Measurements from ENCODE around the gene SLC12A8.

The SLC12A8 gene

DNA sequence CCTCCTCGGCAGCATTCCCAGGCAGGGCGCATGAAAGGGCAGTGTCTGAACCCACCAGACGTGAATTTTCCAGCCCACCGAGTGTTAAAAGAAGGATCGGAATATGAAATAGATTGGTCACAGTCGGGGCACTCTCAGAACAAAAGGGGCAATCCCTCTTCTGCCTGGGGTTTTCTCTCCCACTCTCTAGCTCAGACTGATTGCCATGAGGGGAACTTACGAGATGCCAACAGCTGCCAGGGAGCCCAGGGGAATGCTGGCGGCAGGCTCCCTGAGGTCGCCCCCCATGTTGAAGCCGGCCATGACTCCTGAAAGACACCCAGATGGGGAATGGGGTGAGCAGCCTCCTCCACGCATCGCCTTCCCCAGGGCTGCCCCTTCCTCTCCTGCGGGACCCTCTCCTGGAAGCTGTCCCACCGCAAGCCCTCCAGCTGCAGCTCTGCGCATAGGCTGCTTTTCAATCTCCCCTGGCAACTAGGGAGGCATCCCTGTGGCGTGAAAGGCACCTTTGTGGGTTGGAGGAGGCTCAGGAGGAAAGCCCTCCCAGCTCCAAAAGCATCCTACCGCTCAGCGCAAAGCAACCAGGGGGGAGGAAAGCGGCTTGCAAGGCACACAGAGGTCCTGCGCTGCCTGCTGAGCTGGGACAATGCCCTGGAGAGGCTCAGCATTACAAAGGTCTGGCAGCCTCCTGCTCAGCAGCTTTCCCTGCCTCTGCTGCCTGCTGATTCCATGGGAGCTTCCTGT, 92.0 kb downstream of the SLC12A8 start:
- no peak overlapping the region for H3K4me3 ChIP-seq (ENCODE audit: low read depth, low read length)
- TF ChIP-seq, protein P1, sequence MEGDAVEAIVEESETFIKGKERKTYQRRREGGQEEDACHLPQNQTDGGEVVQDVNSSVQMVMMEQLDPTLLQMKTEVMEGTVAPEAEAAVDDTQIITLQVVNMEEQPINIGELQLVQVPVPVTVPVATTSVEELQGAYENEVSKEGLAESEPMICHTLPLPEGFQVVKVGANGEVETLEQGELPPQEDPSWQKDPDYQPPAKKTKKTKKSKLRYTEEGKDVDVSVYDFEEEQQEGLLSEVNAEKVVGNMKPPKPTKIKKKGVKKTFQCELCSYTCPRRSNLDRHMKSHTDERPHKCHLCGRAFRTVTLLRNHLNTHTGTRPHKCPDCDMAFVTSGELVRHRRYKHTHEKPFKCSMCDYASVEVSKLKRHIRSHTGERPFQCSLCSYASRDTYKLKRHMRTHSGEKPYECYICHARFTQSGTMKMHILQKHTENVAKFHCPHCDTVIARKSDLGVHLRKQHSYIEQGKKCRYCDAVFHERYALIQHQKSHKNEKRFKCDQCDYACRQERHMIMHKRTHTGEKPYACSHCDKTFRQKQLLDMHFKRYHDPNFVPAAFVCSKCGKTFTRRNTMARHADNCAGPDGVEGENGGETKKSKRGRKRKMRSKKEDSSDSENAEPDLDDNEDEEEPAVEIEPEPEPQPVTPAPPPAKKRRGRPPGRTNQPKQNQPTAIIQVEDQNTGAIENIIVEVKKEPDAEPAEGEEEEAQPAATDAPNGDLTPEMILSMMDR (IDR thresholded peaks at IDR 0.05; ENCODE audit: low read depth, low read length), result no peak

DNA sequence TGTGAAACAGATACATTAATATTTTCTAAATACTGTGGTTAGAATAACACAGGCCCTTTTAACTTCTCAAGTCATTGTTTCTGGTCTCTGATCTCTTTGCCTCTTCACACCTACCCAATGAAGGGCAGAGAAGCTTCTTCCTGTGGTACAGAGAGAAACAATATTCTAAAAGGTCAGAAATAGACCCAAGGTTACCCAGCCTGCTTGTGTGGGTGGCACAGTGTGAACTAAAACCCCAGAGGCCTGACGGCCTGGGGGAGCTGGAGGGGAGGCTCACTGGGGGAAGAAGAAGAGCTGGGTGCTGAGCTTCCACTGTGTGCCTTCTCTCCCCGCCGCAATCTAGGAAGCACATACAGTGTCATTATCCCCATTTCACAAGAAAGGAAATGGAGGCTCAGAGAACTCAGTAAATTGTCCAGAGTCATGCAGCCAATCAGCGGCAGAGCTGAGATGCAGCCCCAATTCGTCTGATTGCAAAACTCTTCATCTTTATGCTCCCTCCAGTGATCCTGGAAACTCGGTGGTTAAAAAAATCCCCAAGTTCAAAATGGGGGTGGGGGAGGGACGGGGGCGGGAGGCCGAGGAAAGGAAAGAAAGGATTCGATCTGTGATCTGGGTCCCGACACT, 92.7 kb downstream of the SLC12A8 start:
- TF ChIP-seq, protein P1 (IDR thresholded peaks at IDR 0.05; ENCODE audit: low read depth, low read length), result no peak
- H3K4me3 ChIP-seq (ENCODE audit: low read depth, low read length), result no peak overlapping the region

DNA sequence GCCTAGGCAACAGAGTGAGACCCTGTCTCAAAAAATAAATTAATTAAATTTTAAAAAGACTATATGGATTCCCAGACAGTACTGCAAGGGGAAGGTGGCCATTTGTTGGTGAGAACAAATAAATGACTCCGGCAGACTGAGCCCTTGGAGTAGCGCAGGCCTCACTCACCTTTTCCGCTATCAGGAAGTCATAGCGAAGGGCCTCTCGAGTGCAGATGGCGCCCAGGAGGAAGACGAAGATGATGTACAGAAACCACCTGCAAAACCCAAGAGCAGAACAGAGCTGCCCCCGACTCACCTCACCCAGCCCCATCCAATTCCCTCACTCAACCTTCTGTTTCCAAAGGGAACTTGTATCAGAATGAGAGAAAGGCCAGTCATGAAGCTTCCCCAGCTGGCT, 93.9 kb downstream of the SLC12A8 start:
- H3K4me3 ChIP-seq (ENCODE audit: low read depth, low read length), result no peak overlapping the region
- TF ChIP-seq, protein P1 (IDR thresholded peaks at IDR 0.05; ENCODE audit: low read depth, low read length), result no peak

DNA sequence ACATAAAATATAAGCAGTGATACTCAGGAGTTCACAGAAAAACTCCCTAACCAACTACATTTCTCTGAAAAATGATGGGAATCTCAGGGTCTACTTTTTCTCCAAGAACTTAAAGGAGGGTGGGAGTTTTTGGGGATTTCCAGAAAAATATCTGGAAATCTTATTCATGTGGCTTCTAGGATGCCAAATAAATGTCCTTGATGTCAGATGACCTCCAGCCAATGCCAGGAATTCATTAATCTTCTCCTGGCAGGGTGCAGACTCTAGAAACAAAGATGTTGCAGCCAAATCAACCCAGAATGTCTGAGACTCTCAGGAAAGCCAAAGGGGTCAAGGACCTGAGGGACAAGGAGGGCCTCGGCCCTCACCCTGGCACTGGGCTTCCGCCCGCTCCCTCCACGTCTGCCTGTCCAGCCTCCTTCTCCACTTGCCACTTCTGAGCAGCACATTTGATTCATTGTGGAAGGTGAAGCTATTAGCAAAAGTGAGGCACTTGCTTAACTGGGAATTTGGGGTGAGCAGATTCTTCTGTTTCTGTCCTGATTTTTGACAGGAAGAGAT, 94.8 kb downstream of the SLC12A8 start:
- no peak overlapping the region for H3K4me3 ChIP-seq (ENCODE audit: low read depth, low read length)
- TF ChIP-seq, protein P1 (IDR thresholded peaks at IDR 0.05; ENCODE audit: low read depth, low read length), result no peak

DNA sequence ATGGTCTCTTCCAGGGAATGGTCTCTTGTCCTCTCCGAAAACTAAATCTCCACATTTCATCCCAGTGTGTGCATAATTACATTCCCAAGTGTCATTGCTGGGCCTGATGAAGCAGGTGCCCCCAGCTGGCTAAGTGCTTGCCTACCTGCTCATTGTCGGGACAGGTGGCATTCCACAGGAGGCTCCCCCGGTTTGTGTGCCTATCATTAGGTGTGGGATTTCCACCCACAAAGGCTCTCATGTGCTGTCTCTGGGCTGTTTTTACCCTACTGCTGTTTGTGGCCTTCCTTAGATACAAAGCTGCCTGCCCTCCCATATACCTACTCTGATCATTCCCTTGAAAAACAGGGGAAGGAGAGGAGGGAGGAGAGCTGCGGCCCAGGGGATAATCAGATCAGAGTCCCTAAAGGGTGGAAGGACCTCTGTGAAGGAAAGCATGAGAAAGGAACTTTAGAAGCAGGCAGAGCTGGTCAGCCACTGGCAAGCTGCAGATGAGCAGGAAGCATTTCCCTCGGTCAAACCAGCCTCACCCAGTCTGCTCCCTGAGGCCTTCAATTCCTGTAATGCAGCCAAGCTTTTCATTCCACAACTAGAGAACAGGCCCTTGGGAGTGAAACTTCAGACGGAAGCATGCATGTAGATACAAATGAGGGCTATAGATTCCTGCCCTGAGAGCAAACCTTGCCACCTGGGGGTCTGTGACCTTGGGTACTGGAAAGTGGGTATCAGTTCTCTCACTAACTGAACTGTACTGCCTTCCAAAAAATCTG, 96.1 kb downstream of the SLC12A8 start:
- no peak overlapping the region for H3K4me3 ChIP-seq (ENCODE audit: low read depth, low read length)
- TF ChIP-seq, protein P1 (IDR thresholded peaks at IDR 0.05; ENCODE audit: low read depth, low read length), result no peak

DNA sequence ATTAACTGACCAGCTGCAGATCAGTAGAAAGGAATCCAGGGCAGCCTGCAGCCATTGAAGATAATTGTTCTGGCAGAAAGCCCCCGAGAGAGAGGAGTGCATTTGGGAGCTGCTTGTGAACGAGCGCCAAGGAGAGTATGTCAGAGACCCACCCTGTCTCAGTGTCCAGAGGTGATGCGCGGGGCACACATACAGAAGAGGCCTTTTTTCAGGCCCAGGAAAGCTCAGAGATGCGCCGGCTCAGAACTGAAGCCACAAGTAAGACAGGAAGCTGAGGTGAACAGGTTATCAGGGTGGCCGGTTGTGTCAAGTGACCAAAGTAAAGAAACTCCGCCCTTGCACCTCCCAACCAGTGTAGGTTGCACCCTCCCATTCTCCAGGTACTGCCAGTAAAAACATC, 96.9 kb downstream of the SLC12A8 start:
- TF ChIP-seq, protein P1 (IDR thresholded peaks at IDR 0.05; ENCODE audit: low read depth, low read length), result no peak
- H3K4me3 ChIP-seq (ENCODE audit: low read depth, low read length), result no peak overlapping the region

Data from WI38 (cell line).